K562 (cell line): ENCODE data around the gene ABCD3. TPM values are rescaled to one million over a fixed set of nuclear protein-coding genes. Genes with fewer than 3 reads are reported as not detected.

Source experiments
- ATAC-seq: fragments of 200-7000 bp; cut with Tn5 transposase; 3 replicates; pipeline ENCODE4 v1.9.1; 2020; ENCODE audit warnings: moderate library complexity
- BruUV-seq: library from RNA; stranded (reverse); fragments of 400-500 nt; replicated peaks from 2 replicates; lab custom pipeline; 2021; lab: Mats Ljungman, UMichigan
- CTCF ChIA-PET: fragments of 300-600 bp; formaldehyde crosslinking; extraction: SDS; loops from one replicate; lab custom pipeline; 2021; ENCODE audit warnings: low intra/inter-chr PET ratio; lab: Yijun Ruan, JAX
- POLR2A ChIA-PET: fragments of 300-600, 350-650 bp; sonication (Branson Sonifier 250); formaldehyde crosslinking; extraction: SDS; loops from one replicate; lab custom pipeline; 2021; ENCODE audit warnings: antibody characterized with exemption, inconsistent platforms; lab: Yijun Ruan, JAX
- DNase-seq, 4 experiments: peaks; one replicate each; pipeline versions ENCODE4 v3.0.0 to v3.0.0-alpha.2; 2011 to 2018; ENCODE audit warnings: low spot score in 3 of 4, mixed read lengths in 3 of 4; ENCODE audit errors: extremely low read depth in 1 of 4
- FAIRE-seq: peaks from 2 replicates; lab custom pipeline; 2011; peaks lifted over from hg19 to GRCh38; lab: Jason Lieb, UNC
- H2AFZ ChIP-seq: 2 replicates; pipeline ENCODE4 v1.6.0; 2011; ENCODE audit warnings: low read depth, low read length, control low read depth, inconsistent platforms
- H3K27ac ChIP-seq: fragments of 200-600 bp; 3 replicates; pipeline ENCODE4 v1.8.0; 2011; ENCODE audit warnings: low read depth, mild to moderate bottlenecking, control low read depth, inconsistent platforms, low read length, moderate library complexity, mixed read lengths; ENCODE audit errors: extremely low read depth
- H3K27me3 ChIP-seq, 2 experiments: fragments of 300-600 bp in 1 of 2; 2 replicates in 1 of 2; 3 replicates in 1 of 2; pipeline versions ENCODE4 v1.6.0 to v1.8.0; 2011; ENCODE audit warnings: inconsistent platforms in 2 of 2, low read length in 2 of 2, mild to moderate bottlenecking in 1 of 2, mixed read lengths in 1 of 2, moderate library complexity in 1 of 2; ENCODE audit not compliant: control insufficient read depth in 2 of 2, insufficient read depth in 2 of 2
- H3K36me3 ChIP-seq: fragments of 300-600 bp; 3 replicates; pipeline ENCODE4 v1.8.0; 2011; ENCODE audit warnings: mild to moderate bottlenecking, low read length, inconsistent platforms; ENCODE audit not compliant: control insufficient read depth, insufficient read depth
- H3K4me1 ChIP-seq, 2 experiments: fragments of 200-600 bp in 1 of 2; replicated peaks in 1 of 2; 2 replicates in 1 of 2; 3 replicates in 1 of 2; pipeline versions ENCODE4 v1.5.1 to v1.8.0; 2011; ENCODE audit warnings: inconsistent platforms in 2 of 2, low read length in 2 of 2, mild to moderate bottlenecking in 1 of 2, mixed read lengths in 1 of 2, moderate library complexity in 1 of 2; ENCODE audit not compliant: control insufficient read depth in 2 of 2, insufficient read depth in 2 of 2
- H3K4me2 ChIP-seq: 2 replicates; pipeline ENCODE4 v1.6.1; 2011; ENCODE audit warnings: low read length, control low read depth, inconsistent platforms, mixed read lengths; ENCODE audit not compliant: insufficient read depth
- H3K4me3 ChIP-seq: fragments of 200-600 bp; sonication (generic), shearing (Covaris generic); 2 replicates; pipeline ENCODE4 v1.5.1; 2016; ENCODE audit warnings: control low read depth, inconsistent platforms
- H3K79me2 ChIP-seq: fragments of 200-600 bp; 3 replicates; pipeline ENCODE4 v1.8.0; 2011; ENCODE audit warnings: low read length, inconsistent platforms; ENCODE audit not compliant: control insufficient read depth, insufficient read depth
- H3K9ac ChIP-seq, 2 experiments: 2 replicates each; pipeline versions ENCODE4 v1.6.0 to v1.6.1; 2011; ENCODE audit warnings: low read depth in 2 of 2, low read length in 2 of 2, control low read depth in 1 of 2, inconsistent platforms in 1 of 2, mild to moderate bottlenecking in 1 of 2, mixed read lengths in 1 of 2; ENCODE audit not compliant: insufficient read depth in 1 of 2
- H3K9me1 ChIP-seq: one replicate; pipeline ENCODE4 v1.6.0; 2011; ENCODE audit warnings: inconsistent platforms, mild to moderate bottlenecking, low read length, moderate library complexity; ENCODE audit not compliant: control insufficient read depth, insufficient read depth
- H3K9me3 ChIP-seq: replicated peaks from 2 replicates; pipeline ENCODE4 v1.5.1; 2011; ENCODE audit warnings: low read depth, low read length, inconsistent platforms; ENCODE audit not compliant: control insufficient read depth, insufficient read depth
- H4K20me1 ChIP-seq: replicated peaks from 2 replicates; pipeline ENCODE4 v1.6.1; 2011; ENCODE audit warnings: low read length, inconsistent platforms, mixed read lengths; ENCODE audit not compliant: control insufficient read depth, insufficient read depth
- ARID1B ChIP-seq: fragments of 450-650 bp; IDR thresholded peaks from 2 replicates; pipeline ENCODE4 v1.6.1; 2016; ENCODE audit warnings: antibody characterized with exemption, mild to moderate bottlenecking, inconsistent platforms
- ETV5 ChIP-seq: sonication (generic); formaldehyde crosslinking; IDR thresholded peaks from 2 replicates; pipeline ENCODE4 v1.4.0; 2020; ENCODE audit warnings: low read depth, mild to moderate bottlenecking, missing genetic modification reagents
- NFIC ChIP-seq: fragments of 450-650 bp; IDR thresholded peaks from 2 replicates; pipeline ENCODE4 v1.6.1; 2017; ENCODE audit warnings: mild to moderate bottlenecking, inconsistent platforms
- PBX2 ChIP-seq, 2 experiments: IDR thresholded peaks in 1 of 2; conservative IDR thresholded peaks in 1 of 2; 2 replicates each; pipeline ENCODE4 v1.6.1; 2016; ENCODE audit warnings: low read depth in 2 of 2, mild to moderate bottlenecking in 1 of 2, missing compliant biosample characterization in 1 of 2, missing genetic modification characterization in 1 of 2, moderate library complexity in 1 of 2
- PKNOX1 ChIP-seq: fragments of 450-650 bp; IDR thresholded peaks from 2 replicates; pipeline ENCODE4 v1.6.1; 2016
- RBM39 ChIP-seq: fragments of 200-400 bp; formaldehyde crosslinking; optimal IDR thresholded peaks from 2 replicates; pipeline ENCODE3; 2018; ENCODE audit warnings: low read depth, low read length
- ZNF583 ChIP-seq: fragments of 250-450 bp; sonication (Bioruptor Pico); IDR thresholded peaks from 2 replicates; pipeline ENCODE4 v1.4.0; 2020
- ZNF655 ChIP-seq: fragments of 250-450 bp; sonication (Bioruptor Pico); IDR thresholded peaks from 2 replicates; pipeline ENCODE4 v1.5.0; 2021
- WGBS: fragments of 100-300 bp; shearing (Covaris generic); methylation state at CpG from one replicate; pipeline ENCODE4 v1.1.6; 2016; ENCODE audit warnings: low coverage, mixed read lengths; ENCODE audit not compliant: insufficient coverage; ENCODE audit errors: missing lambda C conversion rate; 5-methylcytosine and 5-hydroxymethylcytosine counted together
- in situ Hi-C: fragments of 300-500 bp; cut with MboI; formaldehyde crosslinking; loops from 4 replicates; pipeline ENCODE4 v1.15.0; 2018; ENCODE audit warnings: inconsistent platforms, mixed read lengths
- intact Hi-C: fragments of 100-400 bp; cut with micrococcal nuclease; formaldehyde crosslinking; loops from 2 replicates; pipeline ENCODE4 v1.14.2; 2022
- polyA plus RNA-seq, 8 experiments: library from polyadenylated mRNA; depleted of rRNA in 4 of 8; stranded (reverse) in 5 of 8; unstranded in 3 of 8; fragments of >200 nt; fragmentation: Nextera tagmentation in 2 of 8; fragmentation: Illumina TruSeq in 1 of 8; extraction: Ambion mirVana in 2 of 8; extraction: Trizol in 1 of 8; gene quantifications; 2 replicates each; pipeline versions ENCODE4 v1.2.1 to v1.2.3, GENCODE V29; 2011 to 2014; ENCODE audit warnings: inconsistent platforms in 1 of 8, missing spikeins in 1 of 8
- total RNA-seq, 7 experiments: library from RNA; depleted of rRNA in 6 of 7; stranded (reverse); fragments of >200 nt in 6 of 7; fragmentation: Illumina TruSeq in 2 of 7; extraction: Trizol in 2 of 7; gene quantifications; 2 replicates each; pipeline versions ENCODE4 v1.2.1 to v1.2.3, GENCODE V29; 2011 to 2021; ENCODE audit warnings: low replicate concordance in 1 of 7

ABCD3 gene
- total and polyA plus RNA-seq, 9 of the 15 experiments (the other 6 are each of a cell fraction or from before 2014, with no cell fraction given) = 11.0 to 30.7 (median 15.5) TPM

GRCh38 chr1:94527447-94528031 is 109.3 kb downstream of the ABCD3 start:
- in situ Hi-C loops = no loop called here

More at GRCh38 chr1:94527447-94528031, 109.3 kb downstream of the ABCD3 start:
- no peaks in the 10 kb centered on the region for H3K4me1 ChIP-seq
- no peaks in the 10 kb centered on the region for H3K9me1 ChIP-seq
- H3K9me3 ChIP-seq = no peaks in the 10 kb centered on the region
- no peak overlapping the region for H3K4me3 ChIP-seq
- no peak overlapping the region for H2AFZ ChIP-seq
- ATAC-seq = no peak
- ChIA-PET CTCF (no interaction called here), POLR2A (interaction anchor here (1.3 kb wide), 1 partner anchor 13 kb away, joined by 3 read pairs; no protein-coding TSS in a partner anchor)
- no peak overlapping the region for H3K4me2 ChIP-seq
- no peak overlapping the region for H3K9ac ChIP-seq
- peak in 3 of 4 experiments; percentile 13 to 28 (median 19) for DNase-seq
- no peaks in the 10 kb centered on the region for H4K20me1 ChIP-seq
- H3K27me3 ChIP-seq = peaks cover 7 to 11% of the 10 kb centered on the region in 2 experiments; a peak in 4 of 5 replicates
- FAIRE-seq = no peak
- TF ChIP-seq PKNOX1 (peak; percentile 76), ETV5 (no peak), ZNF583 (CRISPR knock-in tag) (no peak), PBX2 (CRISPR knock-in tag; IDR thresholded peaks at IDR 0.05; ENCODE audit: low read depth) (no peak), PBX2 (tag; conservative IDR thresholded peaks at IDR 0.05; ENCODE audit: low read depth) (0 out of 2 replicates have a peak, but pooled peaks have one; percentile 15), ARID1B (no peak), RBM39 (no peak), ZNF655 (CRISPR knock-in tag) (no peak), NFIC (peak; percentile 86)
- H3K27ac ChIP-seq = no peak overlapping the region
- no TSS peak for BruUV-seq
- H3K36me3 ChIP-seq = no peaks in the 10 kb centered on the region
- WGBS = 0% methylated on average over 1 of the region's 1 CpG
- no peaks in the 10 kb centered on the region for H3K79me2 ChIP-seq
- intact Hi-C loops = no loop called here
